H1 (cell line): ENCODE data around the gene DCAF15. TPM values are rescaled to one million over a fixed set of nuclear protein-coding genes. Genes with fewer than 3 reads are reported as not detected.

Experiments
- BCL11A ChIP-seq, 2 experiments: IDR thresholded peaks; one replicate each; pipeline ENCODE4 v1.6.1; 2011; ENCODE audit warnings: low read depth in 2 of 2, low read length in 2 of 2, mild to moderate bottlenecking in 2 of 2
- CEBPB ChIP-seq: IDR thresholded peaks from 2 replicates; pipeline ENCODE4 v1.6.1; 2012; ENCODE audit warnings: low read depth, low read length
- CHD1 ChIP-seq: IDR thresholded peaks from 2 replicates; pipeline ENCODE4 v1.6.1; 2012; ENCODE audit warnings: low read depth, low read length, improper control_type of control experiment
- CTBP2 ChIP-seq: IDR thresholded peaks from 2 replicates; pipeline ENCODE4 v1.7.0; 2011; ENCODE audit warnings: borderline replicate concordance, mild to moderate bottlenecking, moderate library complexity, mixed read lengths, low read length; ENCODE audit not compliant: insufficient read depth, insufficient read length
- FOSL1 ChIP-seq: IDR thresholded peaks from 2 replicates; pipeline ENCODE4 v1.6.1; 2011; ENCODE audit warnings: mild to moderate bottlenecking, low read depth, low read length, moderate library complexity; ENCODE audit not compliant: insufficient read depth
- GTF2F1 ChIP-seq: IDR thresholded peaks from 2 replicates; pipeline ENCODE4 v1.6.1; 2012; ENCODE audit warnings: low read depth, low read length, improper control_type of control experiment, borderline replicate concordance
- JUN ChIP-seq: IDR thresholded peaks from 2 replicates; pipeline ENCODE4 v1.6.1; 2011; ENCODE audit warnings: low read depth, mild to moderate bottlenecking, improper control_type of control experiment, low read length
- JUND ChIP-seq: IDR thresholded peaks from 2 replicates; pipeline ENCODE4 v1.6.1; 2011; ENCODE audit warnings: mild to moderate bottlenecking, improper control_type of control experiment, low read length
- KDM1A ChIP-seq: fragments of 200-600, 300-600 bp; sonication (generic); IDR thresholded peaks from 2 replicates; pipeline ENCODE4 v1.7.1; 2016; ENCODE audit warnings: mild to moderate bottlenecking, low read length, borderline replicate concordance
- MAFK ChIP-seq: IDR thresholded peaks from 2 replicates; pipeline ENCODE4 v1.6.1; 2012; ENCODE audit warnings: low read depth, mild to moderate bottlenecking, improper control_type of control experiment, low read length
- MAX ChIP-seq: IDR thresholded peaks from 2 replicates; pipeline ENCODE4 v1.6.1; 2012; ENCODE audit warnings: inconsistent platforms
- NANOG ChIP-seq: IDR thresholded peaks from 2 replicates; pipeline ENCODE4 v1.6.1; 2011; ENCODE audit warnings: low read length, low read depth, mild to moderate bottlenecking, inconsistent platforms; ENCODE audit not compliant: insufficient read depth, poor library complexity, severe bottlenecking
- NRF1 ChIP-seq: IDR thresholded peaks from 2 replicates; pipeline ENCODE4 v1.6.1; 2011; ENCODE audit warnings: mild to moderate bottlenecking, low read depth, low read length, improper control_type of control experiment
- POLR2A ChIP-seq, 2 experiments: IDR thresholded peaks; 1 replicate in 1 of 2; 2 replicates in 1 of 2; pipeline ENCODE4 v1.6.1; 2011; ENCODE audit warnings: low read depth in 2 of 2, low read length in 2 of 2, mild to moderate bottlenecking in 2 of 2; ENCODE audit errors: control extremely low read depth in 1 of 2
- POLR2AphosphoS5 ChIP-seq: IDR thresholded peaks from 2 replicates; pipeline ENCODE4 v1.6.1; 2011; ENCODE audit warnings: low read depth, low read length
- RAD21 ChIP-seq, 2 experiments: IDR thresholded peaks in 1 of 2; conservative IDR thresholded peaks in 1 of 2; 2 replicates each; pipeline ENCODE4 v1.6.1; 2011; ENCODE audit warnings: low read depth in 2 of 2, low read length in 2 of 2, improper control_type of control experiment in 1 of 2, inconsistent platforms in 1 of 2, mild to moderate bottlenecking in 1 of 2, moderate library complexity in 1 of 2
- SIX5 ChIP-seq: IDR thresholded peaks from 2 replicates; pipeline ENCODE4 v1.6.1; 2011; ENCODE audit warnings: mild to moderate bottlenecking, low read depth, low read length
- SP1 ChIP-seq: IDR thresholded peaks from 2 replicates; pipeline ENCODE4 v1.6.1; 2011; ENCODE audit warnings: low read depth, low read length
- SP2 ChIP-seq: IDR thresholded peaks from 2 replicates; pipeline ENCODE4 v1.6.1; 2012; ENCODE audit warnings: mild to moderate bottlenecking, low read length, inconsistent platforms
- SP4 ChIP-seq: IDR thresholded peaks from 2 replicates; pipeline ENCODE4 v1.6.1; 2012; ENCODE audit warnings: low read length, inconsistent platforms
- TAF7 ChIP-seq: optimal IDR thresholded peaks from 2 replicates; pipeline ENCODE3; 2011; ENCODE audit warnings: low read depth, mild to moderate bottlenecking, inconsistent platforms, low read length, moderate library complexity, borderline replicate concordance
- TCF12 ChIP-seq: IDR thresholded peaks from 2 replicates; pipeline ENCODE4 v1.6.1; 2011; ENCODE audit warnings: low read depth, mild to moderate bottlenecking, low read length
- TEAD4 ChIP-seq: IDR thresholded peaks from 2 replicates; pipeline ENCODE4 v1.6.1; 2012; ENCODE audit warnings: low read depth, low read length, inconsistent platforms, mixed read lengths
- USF2 ChIP-seq: IDR thresholded peaks from 2 replicates; pipeline ENCODE4 v1.6.1; 2011; ENCODE audit warnings: low read length, improper control_type of control experiment
- ZNF274 ChIP-seq: IDR thresholded peaks from 2 replicates; pipeline ENCODE4 v1.7.0; 2012; ENCODE audit warnings: low read length, borderline replicate concordance; ENCODE audit errors: extremely low read depth
- polyA plus RNA-seq, 7 experiments: library from polyadenylated mRNA; depleted of rRNA in 3 of 7; stranded (reverse) in 5 of 7; unstranded in 2 of 7; fragments of >200 nt in 5 of 7; fragments of 200-250 nt in 2 of 7; gene quantifications; 1 replicate in 5 of 7; 2 replicates in 1 of 7; 4 replicates in 1 of 7; pipeline versions ENCODE4 v1.2.1 to v1.2.3, GENCODE V29; 2011 to 2013; ENCODE audit warnings: missing spikeins in 2 of 7, mixed read lengths in 2 of 7
- total RNA-seq: library from RNA; stranded (reverse); fragmentation: NEBNext Ultra II Directional; extraction: Animal tissue kit (Norgen Biotek cat#: 25700); gene quantifications from 2 replicates; pipeline ENCODE4 v1.2.1, GENCODE V29; 2021

DCAF15 gene
- total and polyA plus RNA-seq, 2 of the 8 experiments (the other 6 are each of a cell fraction or from before 2014, with no cell fraction given): 68.7 to 80.8 TPM

- TF ChIP-seq USF2 (no peak), SIX5 (no peak), BCL11A (IDR thresholded peaks at IDR 0.05; ENCODE audit: low read depth in 2 of 2, low read length in 2 of 2) (no peak), SP1 (peak; percentile 97), POLR2AphosphoS5 (peak; percentile 61), CHD1 (no peak), MAFK (no peak), FOSL1 (no peak), RAD21 (IDR thresholded peaks at IDR 0.05 in 1 of 2, conservative IDR thresholded peaks at IDR 0.05 in 1 of 2; ENCODE audit: low read depth in 2 of 2, low read length in 2 of 2) (no peak), NRF1 (no peak), TAF7 (peak; percentile 94), MAX (no peak), POLR2A (IDR thresholded peaks at IDR 0.05; ENCODE audit: control extremely low read depth in 1 of 2, low read depth in 2 of 2, low read length in 2 of 2) (peak; percentile 72 to 84), TEAD4 (no peak), JUN (no peak), TCF12 (no peak), GTF2F1 (no peak), CEBPB (no peak), CTBP2 (no peak), ZNF274 (no peak), SP4 (peak; percentile 92), NANOG (no peak), KDM1A (no peak), SP2 (peak; percentile 89), JUND (no peak)
These were observed at the start of gene DCAF15 (continued) for GRCh38 chr19:13952154-13952930.
